Measurements from ENCODE around the gene ZC3H12A. TPM values are rescaled to one million over a fixed set of nuclear protein-coding genes. Genes with fewer than 3 reads are reported as not detected.

The ZC3H12A gene
- total and polyA plus RNA-seq, 3 donors from 2014 or later = 6.3 to 9.0 (median 8.2) TPM

GRCh38 chr1:37471345-37472231, 2.8 kb upstream of the ZC3H12A start:
- no peaks in the 10 kb centered on the region for H3K9me3 ChIP-seq
- no peaks in the 10 kb centered on the region for H3K27me3 ChIP-seq
- 41 to 59% methylated on average over 12 to 13 of the region's 13 CpGs for WGBS, 2 donors
- no peak for TF ChIP-seq POLR2A (IDR thresholded peaks at IDR 0.05)
- peak; percentile 76 for DNase-seq
- peaks cover 31% of the 10 kb centered on the region for H3K4me1 ChIP-seq
- no peak overlapping the region for H3K4me3 ChIP-seq
- H3K36me3 ChIP-seq (ENCODE audit: low read depth, missing control alignments) = no peaks in the 10 kb centered on the region
- H3K27ac ChIP-seq = peak overlapping the region in 1 of 2 donors; percentile 74
- intact Hi-C loops (cut with DNase I; ENCODE audit: low total_unique reads) = no loop called here

GRCh38 chr1:37472281-37472680, 2.1 kb upstream of the ZC3H12A start:
- Histone ChIP-seq H3K27ac (no peak overlapping the region), H3K4me1 (peaks cover 38% of the 10 kb centered on the region), H3K27me3 (no peaks in the 10 kb centered on the region), H3K36me3 (ENCODE audit: low read depth, missing control alignments) (no peaks in the 10 kb centered on the region), H3K9me3 (no peaks in the 10 kb centered on the region), H3K4me3 (no peak overlapping the region)
- no peak for DNase-seq
- intact Hi-C loops (cut with DNase I; ENCODE audit: low total_unique reads) = no loop called here
- no peak for TF ChIP-seq CTCF (IDR thresholded peaks at IDR 0.05)
- TF ChIP-seq POLR2A (IDR thresholded peaks at IDR 0.05) = no peak
- WGBS, 2 donors = 82 to 90% methylated on average over 7 of the region's 7 CpGs

DNA sequence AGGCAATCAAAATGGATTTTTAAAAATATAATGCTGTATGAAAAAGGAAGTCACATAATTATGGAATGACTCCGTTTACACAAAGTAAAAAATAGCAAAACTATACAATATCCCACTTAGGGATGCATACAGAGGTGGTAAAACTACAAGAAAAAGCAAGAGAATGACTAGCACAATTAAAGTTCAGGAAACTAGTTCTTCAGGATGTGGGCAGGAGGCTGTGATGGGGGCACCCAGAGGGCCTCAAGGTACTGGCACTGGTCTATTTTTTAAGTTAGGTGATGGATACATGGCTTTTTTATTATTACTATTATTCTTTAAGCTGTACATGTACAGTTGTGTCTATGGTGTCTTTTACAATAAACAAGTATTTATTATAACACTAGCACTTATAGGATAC, 1.4 kb upstream of the ZC3H12A start:
- H3K4me3 ChIP-seq = no peak overlapping the region
- H3K36me3 ChIP-seq (ENCODE audit: low read depth, missing control alignments) = no peaks in the 10 kb centered on the region
- no peaks in the 10 kb centered on the region for H3K9me3 ChIP-seq
- 70 to 85% methylated on average over 1 of the region's 1 CpG for WGBS, 2 donors
- peaks cover 45% of the 10 kb centered on the region for H3K4me1 ChIP-seq
- TF ChIP-seq POLR2A (IDR thresholded peaks at IDR 0.05) (no peak), CTCF (IDR thresholded peaks at IDR 0.05) (no peak)
- DNase-seq = no peak
- no peak overlapping the region for H3K27ac ChIP-seq
- H3K27me3 ChIP-seq = no peaks in the 10 kb centered on the region
- intact Hi-C loops (cut with DNase I; ENCODE audit: low total_unique reads) = no loop called here

DNA sequence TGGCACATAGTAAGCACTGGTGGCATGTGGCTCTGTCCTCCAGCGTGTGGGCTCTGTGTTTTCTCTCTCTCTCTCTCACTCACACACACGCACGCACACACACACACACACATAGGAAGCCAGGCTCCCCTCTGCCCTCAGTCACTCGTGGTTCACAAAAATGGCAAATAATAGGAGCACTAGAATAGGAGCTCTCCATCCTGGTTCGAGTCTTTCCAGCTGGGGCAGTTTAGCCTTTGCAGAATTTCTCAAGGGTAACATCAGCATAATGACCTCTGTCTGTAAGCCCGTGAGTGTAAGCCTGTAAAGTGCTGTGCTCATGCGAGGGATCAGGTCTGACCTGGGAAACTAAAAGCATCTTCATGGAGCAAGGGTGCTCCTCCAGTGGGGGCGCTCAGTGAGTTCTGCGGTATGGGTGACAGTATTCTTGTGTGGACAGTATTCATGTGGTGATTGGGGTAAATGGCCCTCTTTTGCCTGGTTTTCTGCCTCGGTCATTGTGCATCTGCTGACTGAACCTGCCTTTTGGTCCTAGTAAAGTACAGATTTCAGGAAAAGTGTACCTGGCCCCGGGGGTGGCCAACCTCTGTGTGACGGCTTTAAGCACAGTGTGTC, 842 bp upstream of the ZC3H12A start:
- H3K27me3 ChIP-seq = no peaks in the 10 kb centered on the region
- no peaks in the 10 kb centered on the region for H3K36me3 ChIP-seq (ENCODE audit: low read depth, missing control alignments)
- 18 to 22% methylated on average over 9 to 12 of the region's 12 CpGs for whole genome bisulfite sequencing, 2 donors
- peak overlapping the region; percentile 57 to 94 for H3K27ac ChIP-seq
- intact Hi-C loops (cut with DNase I; ENCODE audit: low total_unique reads) = no loop called here
- peak overlapping the region; percentile 94 to 95 for H3K4me3 ChIP-seq
- no peak for TF ChIP-seq CTCF (IDR thresholded peaks at IDR 0.05)
- TF ChIP-seq POLR2A (IDR thresholded peaks at IDR 0.05) = no peak
- H3K4me1 ChIP-seq = peaks cover 46% of the 10 kb centered on the region
- H3K9me3 ChIP-seq = no peaks in the 10 kb centered on the region
- DNase-seq = no peak

DNA sequence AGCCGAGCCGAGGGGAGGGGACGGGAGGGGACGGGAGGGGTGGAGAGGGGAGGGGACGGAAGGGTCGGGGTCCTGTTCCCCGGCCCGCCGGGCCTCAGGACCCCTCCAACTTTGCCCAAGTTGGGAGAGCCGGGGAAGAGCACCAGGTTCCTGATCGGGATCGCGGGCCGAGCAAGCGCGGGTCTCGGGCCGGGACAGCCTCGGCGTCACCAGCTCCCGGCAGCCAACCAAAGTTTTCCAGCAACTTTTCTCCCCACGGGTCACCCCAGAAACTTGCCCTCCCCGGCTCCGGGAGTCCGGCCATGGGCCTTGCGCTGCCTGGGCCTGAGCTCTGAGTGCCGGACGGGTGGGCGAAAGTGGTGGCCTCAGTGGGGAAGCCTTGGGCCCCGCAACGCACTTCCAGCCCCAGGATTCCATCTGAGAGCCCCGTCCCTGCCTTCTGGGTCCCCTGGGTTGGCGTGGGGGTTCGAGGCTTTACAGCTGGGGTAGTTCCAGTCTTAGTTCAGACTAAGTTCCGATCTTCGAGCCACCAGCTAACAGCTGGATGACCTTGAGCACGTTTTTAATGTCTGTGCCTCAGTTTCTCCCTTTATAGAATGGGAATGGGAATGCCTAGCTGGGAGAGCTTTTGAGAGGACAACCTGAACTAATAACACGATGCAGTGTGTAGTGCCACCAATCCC, 458 bp downstream of the ZC3H12A start:
- no peak for TF ChIP-seq CTCF (IDR thresholded peaks at IDR 0.05)
- TF ChIP-seq POLR2A (IDR thresholded peaks at IDR 0.05) = no peak
- H3K4me3 ChIP-seq = peak overlapping the region; percentile 94 to 95
- intact Hi-C loops (cut with DNase I; ENCODE audit: low total_unique reads) = no loop called here
- peak overlapping the region; percentile 91 to 94 for H3K27ac ChIP-seq
- no peaks in the 10 kb centered on the region for H3K36me3 ChIP-seq (ENCODE audit: low read depth, missing control alignments)
- no peaks in the 10 kb centered on the region for H3K27me3 ChIP-seq
- H3K9me3 ChIP-seq = no peaks in the 10 kb centered on the region
- 0 to 1% methylated on average over 6 to 26 of the region's 38 CpGs for WGBS, 2 donors
- DNase-seq = no peak
- peaks cover 59% of the 10 kb centered on the region for H3K4me1 ChIP-seq

Measured in testis (tissue), 3 donors.